Spinal cord (tissue), 10 donors: ENCODE results near the gene ATF7IP. TPM values are rescaled to one million over a fixed set of nuclear protein-coding genes. Genes with fewer than 3 reads are reported as not detected.
"Not testable (repeated sequence)": the region's sequence is repeated elsewhere in the genome, so short reads cannot be mapped to it uniquely, and the experiment has no call there.

Source experiments
- DNase-seq, 6 donors: peaks; one replicate each; pipeline versions ENCODE4 v3.0.0 to v3.0.0-alpha.2; 2013 to 2015; ENCODE audit warnings: low spot score in 6 of 6, low read depth in 4 of 6
- H3K27ac ChIP-seq: one replicate; pipeline ENCODE4 v1.5.1; 2013; ENCODE audit warnings: low read depth, low read length, control low read depth
- H3K27me3 ChIP-seq: one replicate; pipeline ENCODE4 v1.6.1; 2013; ENCODE audit warnings: low read length; ENCODE audit not compliant: control insufficient read depth, insufficient read depth
- H3K36me3 ChIP-seq: one replicate; pipeline ENCODE4 v1.6.1; 2013; ENCODE audit warnings: low read length; ENCODE audit not compliant: control insufficient read depth, insufficient read depth
- H3K4me1 ChIP-seq: one replicate; pipeline ENCODE4 v1.6.1; 2013; ENCODE audit warnings: low read length; ENCODE audit not compliant: control insufficient read depth, insufficient read depth
- H3K4me3 ChIP-seq: one replicate; pipeline ENCODE4 v1.5.1; 2013; ENCODE audit warnings: low read depth, low read length, control low read depth
- H3K9me3 ChIP-seq: one replicate; pipeline ENCODE4 v1.6.1; 2013; ENCODE audit warnings: low read length; ENCODE audit not compliant: control insufficient read depth, insufficient read depth
- WGBS: methylation state at CpG from one replicate; pipeline ENCODE4 v1.1.5; 2013; ENCODE audit warnings: missing lambda C conversion rate; ENCODE audit not compliant: insufficient coverage; 5-methylcytosine and 5-hydroxymethylcytosine counted together
- polyA plus RNA-seq, 2 donors: library from polyadenylated mRNA; unstranded; fragments of 120-200 nt; gene quantifications; one replicate each; pipeline ENCODE4 v1.2.1, GENCODE V29; 2013; ENCODE audit not compliant: insufficient read length in 2 of 2
- total RNA-seq, 2 donors: library from RNA; depleted of rRNA in 1 of 2; stranded (reverse); fragments of 120-200 nt in 1 of 2; fragments of >200 nt in 1 of 2; gene quantifications; one replicate each; pipeline versions ENCODE4 v1.2.3 to v1.2.4, GENCODE V29; 2013 to 2014
- donor health status: healthy.

ATF7IP gene
- total and polyA plus RNA-seq, 4 donors, result 42.3 to 73.5 (median 54.5) TPM

DNA sequence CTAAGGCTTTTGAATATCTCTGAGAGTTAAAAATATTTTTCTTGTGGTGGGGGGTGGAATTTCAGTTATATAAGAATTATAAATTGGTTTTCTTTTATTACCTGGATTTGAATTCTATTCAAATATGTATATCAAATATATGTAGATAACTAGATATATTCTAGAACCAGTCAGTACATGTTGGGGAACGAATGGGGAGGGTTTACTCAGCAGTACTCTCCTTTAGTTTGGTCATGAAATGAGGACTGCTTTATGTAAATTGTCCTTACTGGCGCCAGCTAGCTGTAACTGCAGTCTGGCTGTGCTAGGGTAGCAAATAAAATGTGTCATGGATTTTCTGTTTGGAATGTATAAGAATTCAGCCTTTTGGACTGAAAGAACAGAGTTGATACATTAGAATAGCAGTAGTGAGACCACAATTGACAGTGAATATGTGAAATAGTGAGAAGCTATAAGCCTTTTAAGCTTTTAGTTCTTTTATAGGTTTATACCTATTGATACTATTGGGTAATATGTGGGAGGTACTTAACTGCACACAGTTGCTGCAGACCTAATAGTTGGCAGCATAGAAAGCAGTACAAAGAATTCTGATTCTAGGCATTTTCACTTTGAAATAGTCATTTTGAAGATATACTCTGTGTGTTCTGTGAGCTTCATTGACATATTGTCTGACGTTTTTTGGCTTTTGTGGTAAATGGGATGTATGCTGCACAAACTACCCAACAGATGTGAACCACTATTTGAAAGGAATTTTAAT lies 29.0 kb downstream of the ATF7IP start:
- no peaks in the 10 kb centered on the region for H3K36me3 ChIP-seq
- H3K27ac ChIP-seq, result peak overlapping the region; percentile 85
- peak; percentile 53 to 95 (median 76) for DNase-seq
- no peaks in the 10 kb centered on the region for H3K27me3 ChIP-seq
- H3K4me3 ChIP-seq, result no peak overlapping the region
- H3K9me3 ChIP-seq, result peaks cover 10% of the 10 kb centered on the region
- H3K4me1 ChIP-seq, result no peaks in the 10 kb centered on the region
- WGBS, result 0% methylated on average over 1 of the region's 3 CpGs

GRCh38 chr12:14395074-14395778 lies 29.7 kb downstream of the ATF7IP start:
- no peaks in the 10 kb centered on the region for H3K27me3 ChIP-seq
- no CpG with 5 or more reads among the region's 3 CpGs for WGBS
- peaks cover 14% of the 10 kb centered on the region for H3K9me3 ChIP-seq
- no peak overlapping the region for H3K4me3 ChIP-seq
- peak overlapping the region; percentile 85 for H3K27ac ChIP-seq
- no peaks in the 10 kb centered on the region for H3K36me3 ChIP-seq
- no peak for DNase-seq
- no peaks in the 10 kb centered on the region for H3K4me1 ChIP-seq

GRCh38 chr12:14396071-14396470 lies 30.6 kb downstream of the ATF7IP start:
- no peaks in the 10 kb centered on the region for H3K27me3 ChIP-seq
- H3K9me3 ChIP-seq, result peaks cover 16% of the 10 kb centered on the region
- WGBS, result no CpG with 5 or more reads among the region's 1 CpG
- no peak overlapping the region for H3K4me3 ChIP-seq
- peak overlapping the region; percentile 33 for H3K27ac ChIP-seq
- no peaks in the 10 kb centered on the region for H3K4me1 ChIP-seq
- DNase-seq, result no peak
- no peaks in the 10 kb centered on the region for H3K36me3 ChIP-seq

DNA sequence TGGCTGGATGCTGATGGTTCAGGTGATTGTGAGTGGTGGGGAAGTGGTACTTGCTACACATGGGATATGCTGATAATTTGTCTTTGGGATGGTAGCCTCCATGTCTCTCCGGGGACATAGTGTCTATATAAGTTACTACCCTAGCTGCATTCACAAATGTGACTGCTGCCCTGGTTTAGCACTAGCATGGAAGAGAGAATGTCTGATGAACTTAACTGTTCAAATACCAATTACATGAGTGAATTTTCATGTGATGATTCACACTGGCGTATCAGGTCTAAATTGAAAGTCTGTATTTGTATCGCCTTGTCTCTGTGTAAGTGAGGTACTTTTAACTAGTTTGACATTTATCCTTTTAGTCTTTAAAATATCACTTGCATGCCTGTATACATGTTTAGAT lies 34.4 kb downstream of the ATF7IP start:
- Histone ChIP-seq H3K9me3 (peaks cover 17% of the 10 kb centered on the region), H3K4me1 (peaks cover 3% of the 10 kb centered on the region), H3K4me3 (no peak overlapping the region), H3K27ac (no peak overlapping the region), H3K27me3 (no peaks in the 10 kb centered on the region), H3K36me3 (peaks cover 2% of the 10 kb centered on the region)
- no CpG with 5 or more reads among the region's 3 CpGs for WGBS
- no peak for DNase-seq

GRCh38 chr12:14400599-14400998 lies 35.1 kb downstream of the ATF7IP start:
- H3K36me3 ChIP-seq, result peaks cover 2% of the 10 kb centered on the region
- no peak overlapping the region for H3K4me3 ChIP-seq
- no CpG with 5 or more reads among the region's 1 CpG for WGBS
- peaks cover 17% of the 10 kb centered on the region for H3K9me3 ChIP-seq
- DNase-seq, result no peak
- peaks cover 3% of the 10 kb centered on the region for H3K4me1 ChIP-seq
- H3K27ac ChIP-seq, result no peak overlapping the region
- H3K27me3 ChIP-seq, result no peaks in the 10 kb centered on the region

DNA sequence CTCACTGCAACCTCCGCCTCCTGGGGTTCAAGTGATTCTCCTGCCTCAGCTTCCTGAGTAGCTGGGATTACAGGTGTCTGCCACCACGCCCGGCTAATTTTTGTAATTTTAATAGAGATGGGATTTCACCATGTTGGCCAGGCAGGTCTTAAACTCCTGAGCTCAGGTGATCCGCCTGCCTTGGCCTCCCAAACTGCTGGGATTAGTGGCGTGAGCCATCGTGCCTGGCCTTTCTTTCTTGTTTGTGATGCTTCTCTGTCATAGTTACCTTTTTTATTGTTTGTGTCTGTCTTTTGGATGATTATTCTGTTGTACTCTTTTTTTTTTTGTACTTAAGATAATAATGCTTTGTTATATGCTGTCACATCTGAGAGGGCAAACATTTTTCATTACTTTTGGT lies 35.8 kb downstream of the ATF7IP start:
- WGBS, result 96% methylated on average over 5 of the region's 6 CpGs
- DNase-seq, H3K36me3 ChIP-seq, H3K4me3 ChIP-seq, H3K27ac ChIP-seq, H3K4me1 ChIP-seq, H3K27me3 ChIP-seq: not testable (repeated sequence)
- H3K9me3 ChIP-seq, result peaks cover 17% of the 10 kb centered on the region

DNA sequence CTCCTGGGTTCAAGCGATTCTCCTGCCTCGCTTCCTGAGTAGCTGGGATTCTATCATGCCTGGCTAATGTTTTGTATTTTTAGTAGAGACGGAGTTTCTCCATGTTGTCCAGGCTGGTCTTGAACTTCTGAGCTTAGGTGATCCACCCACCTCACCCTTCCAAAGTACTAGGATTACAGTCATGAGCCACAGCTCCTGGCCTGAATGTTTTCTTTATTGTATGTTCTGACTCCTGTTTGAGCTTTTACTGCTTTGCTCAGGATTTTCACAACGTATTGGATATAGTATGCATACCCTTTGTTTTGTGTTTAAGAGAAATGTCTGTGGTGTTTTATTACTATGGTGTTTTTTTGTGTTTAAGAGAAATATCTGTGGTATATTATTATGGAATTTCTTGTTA lies 37.2 kb downstream of the ATF7IP start:
- no peak for DNase-seq
- peaks cover 17% of the 10 kb centered on the region for H3K9me3 ChIP-seq
- peaks cover 3% of the 10 kb centered on the region for H3K4me1 ChIP-seq
- peaks cover 2% of the 10 kb centered on the region for H3K36me3 ChIP-seq
- peak overlapping the region; percentile 25 for H3K27ac ChIP-seq
- no peak overlapping the region for H3K4me3 ChIP-seq
- no peaks in the 10 kb centered on the region for H3K27me3 ChIP-seq
- WGBS, result 33% methylated on average over 1 of the region's 4 CpGs

DNA sequence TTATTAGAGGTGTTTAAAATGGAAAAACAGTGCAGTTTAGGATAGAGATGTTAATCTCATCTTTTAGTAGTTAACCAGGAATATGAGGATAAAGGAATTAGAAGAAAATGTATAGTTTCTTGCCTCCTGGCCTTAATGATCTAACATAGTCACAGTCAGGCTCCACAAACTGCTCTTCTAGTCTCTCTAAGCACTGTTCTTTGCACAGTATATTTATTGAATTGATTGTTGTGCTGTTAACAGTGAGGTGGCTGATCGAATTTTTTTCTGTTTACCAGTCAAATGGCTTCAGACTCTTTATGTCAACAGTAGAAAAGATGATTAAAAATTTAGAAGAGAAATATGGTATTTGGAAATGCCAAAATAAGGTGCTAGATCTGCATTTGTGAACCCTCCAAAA lies 37.8 kb downstream of the ATF7IP start:
- Histone ChIP-seq H3K27me3 (no peaks in the 10 kb centered on the region), H3K4me1 (peaks cover 3% of the 10 kb centered on the region), H3K27ac (peak overlapping the region; percentile 77), H3K4me3 (no peak overlapping the region), H3K36me3 (peaks cover 2% of the 10 kb centered on the region), H3K9me3 (peaks cover 15% of the 10 kb centered on the region)
- 0% methylated on average over 1 of the region's 1 CpG for WGBS
- DNase-seq, result no peak

GRCh38 chr12:14403711-14404196 lies 38.3 kb downstream of the ATF7IP start:
- no peak overlapping the region for H3K4me3 ChIP-seq
- WGBS, result no CpG with 5 or more reads among the region's 1 CpG
- peak in 5 of 6 donors; percentile 62 to 97 (median 76) for DNase-seq
- H3K27me3 ChIP-seq, result no peaks in the 10 kb centered on the region
- H3K9me3 ChIP-seq, result peaks cover 12% of the 10 kb centered on the region
- H3K4me1 ChIP-seq, result peaks cover 3% of the 10 kb centered on the region
- peak overlapping the region; percentile 77 for H3K27ac ChIP-seq
- peaks cover 2% of the 10 kb centered on the region for H3K36me3 ChIP-seq
